A673 (cell line): ENCODE results near the gene SOX5. TPM values are rescaled to one million over a fixed set of nuclear protein-coding genes. Genes with fewer than 3 reads are reported as not detected.
A peak's percentile ranks its signal among the peaks of the same experiment; 100 is the strongest.

Experiments
- BruUV-seq: library from RNA; stranded (reverse); fragments of 400-500 nt; replicated peaks from 2 replicates; lab custom pipeline; 2021; lab: Mats Ljungman, UMichigan
- CTCF ChIA-PET: fragments of 300-600 bp; sonication (Branson Sonifier 250); formaldehyde crosslinking; loops from one replicate; lab custom pipeline; 2022; ENCODE audit warnings: antibody characterized with exemption; lab: Charles Lee
- POLR2A ChIA-PET: fragments of 300-600 bp; sonication (Branson Sonifier 250); formaldehyde crosslinking; loops from one replicate; lab custom pipeline; 2022; ENCODE audit warnings: antibody characterized with exemption; ENCODE audit not compliant: low non-redundant PET; lab: Charles Lee
- DNase-seq: peaks from one replicate; pipeline ENCODE4 v3.0.0-alpha.2; 2015; ENCODE audit warnings: low spot score
- H3K27ac ChIP-seq: fragments of 200-600 bp; sonication (generic); 2 replicates; pipeline ENCODE4 v1.5.1; 2016; ENCODE audit warnings: mixed run types, low read depth, mild to moderate bottlenecking, mixed read lengths, antibody characterized with exemption, low read length; ENCODE audit not compliant: poor library complexity, severe bottlenecking
- H3K27me3 ChIP-seq: fragments of 200-600 bp; sonication (generic); replicated peaks from 2 replicates; pipeline ENCODE4 v1.6.1; 2017; ENCODE audit warnings: mixed run types, low read depth, mild to moderate bottlenecking, mixed read lengths, antibody characterized with exemption, low read length; ENCODE audit not compliant: insufficient read depth, poor library complexity
- H3K36me3 ChIP-seq: fragments of 200-600 bp; sonication (generic); 2 replicates; pipeline ENCODE4 v1.6.1; 2016; ENCODE audit warnings: mixed run types, mild to moderate bottlenecking, mixed read lengths, antibody characterized with exemption, low read length; ENCODE audit not compliant: insufficient read depth, poor library complexity, severe bottlenecking
- H3K4me1 ChIP-seq: fragments of 200-600 bp; sonication (generic); 2 replicates; pipeline ENCODE4 v1.6.1; 2017; ENCODE audit warnings: mixed run types, mild to moderate bottlenecking, mixed read lengths, antibody characterized with exemption, low read length; ENCODE audit not compliant: insufficient read depth, poor library complexity, severe bottlenecking
- H3K4me3 ChIP-seq: fragments of 200-600 bp; sonication (generic); 2 replicates; pipeline ENCODE4 v1.5.1; 2016; ENCODE audit warnings: low read depth, mixed run types, mild to moderate bottlenecking, mixed read lengths, low read length; ENCODE audit not compliant: poor library complexity, severe bottlenecking
- H3K9me3 ChIP-seq: fragments of 200-600 bp; sonication (generic); 2 replicates; pipeline ENCODE4 v1.6.1; 2016; ENCODE audit warnings: mixed run types, low read depth, mild to moderate bottlenecking, mixed read lengths, antibody characterized with exemption, low read length; ENCODE audit not compliant: poor library complexity, severe bottlenecking
- EZH2 ChIP-seq: fragments of 200-600 bp; sonication (generic); IDR thresholded peaks from 2 replicates; pipeline ENCODE4 v1.6.1; 2017; ENCODE audit warnings: borderline replicate concordance, low read depth, mild to moderate bottlenecking, mixed read lengths, antibody characterized with exemption, low read length; ENCODE audit not compliant: poor library complexity, severe bottlenecking
- intact Hi-C: fragments of 100-400 bp; cut with micrococcal nuclease; formaldehyde crosslinking; loops from one replicate; pipeline ENCODE4 v1.10.0; 2022; ENCODE audit not compliant: unreplicated experiment
- total RNA-seq: library from RNA; stranded (reverse); gene quantifications from 2 replicates; pipeline ENCODE4 v1.2.3, GENCODE V29; 2021
- TF ChIP-seq, protein P1 (sequence below): fragments of 300-800, 200-600 bp; sonication (generic); conservative IDR thresholded peaks from 2 replicates; pipeline ENCODE4 v1.5.1; 2017; ENCODE audit warnings: low read depth, mild to moderate bottlenecking, antibody characterized with exemption, low read length, moderate library complexity, mixed read lengths

The SOX5 gene
- total RNA-seq, 1 experiment from 2014 or later, result 11.9 TPM

DNA sequence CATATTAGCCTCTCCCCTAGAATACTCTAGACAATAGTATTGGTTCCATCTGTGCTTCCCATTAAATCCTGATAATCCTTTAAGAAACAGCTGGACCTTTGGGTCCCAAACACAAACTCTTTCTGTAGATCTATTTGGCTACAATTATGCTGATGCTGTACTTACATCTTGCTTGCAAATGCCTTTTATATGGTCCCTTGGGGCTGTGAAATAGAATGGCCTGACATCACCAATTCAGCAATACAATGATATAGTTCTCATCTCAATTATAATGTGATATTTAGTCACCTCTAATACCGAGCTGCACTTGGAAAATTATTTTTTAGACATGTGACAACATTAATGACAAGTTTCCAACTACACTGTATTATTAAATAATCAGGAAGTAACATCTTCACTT lies 261.5 kb downstream of the SOX5 start:
- no peak overlapping the region for H3K27ac ChIP-seq
- no peak for DNase-seq
- ChIA-PET CTCF (no interaction called here), POLR2A (no interaction called here)
- BruUV-seq, result no TSS peak
- intact Hi-C loops, result no loop called here
- H3K4me3 ChIP-seq, result no peak overlapping the region
- no peak for TF ChIP-seq EZH2
- TF ChIP-seq, protein P1, sequence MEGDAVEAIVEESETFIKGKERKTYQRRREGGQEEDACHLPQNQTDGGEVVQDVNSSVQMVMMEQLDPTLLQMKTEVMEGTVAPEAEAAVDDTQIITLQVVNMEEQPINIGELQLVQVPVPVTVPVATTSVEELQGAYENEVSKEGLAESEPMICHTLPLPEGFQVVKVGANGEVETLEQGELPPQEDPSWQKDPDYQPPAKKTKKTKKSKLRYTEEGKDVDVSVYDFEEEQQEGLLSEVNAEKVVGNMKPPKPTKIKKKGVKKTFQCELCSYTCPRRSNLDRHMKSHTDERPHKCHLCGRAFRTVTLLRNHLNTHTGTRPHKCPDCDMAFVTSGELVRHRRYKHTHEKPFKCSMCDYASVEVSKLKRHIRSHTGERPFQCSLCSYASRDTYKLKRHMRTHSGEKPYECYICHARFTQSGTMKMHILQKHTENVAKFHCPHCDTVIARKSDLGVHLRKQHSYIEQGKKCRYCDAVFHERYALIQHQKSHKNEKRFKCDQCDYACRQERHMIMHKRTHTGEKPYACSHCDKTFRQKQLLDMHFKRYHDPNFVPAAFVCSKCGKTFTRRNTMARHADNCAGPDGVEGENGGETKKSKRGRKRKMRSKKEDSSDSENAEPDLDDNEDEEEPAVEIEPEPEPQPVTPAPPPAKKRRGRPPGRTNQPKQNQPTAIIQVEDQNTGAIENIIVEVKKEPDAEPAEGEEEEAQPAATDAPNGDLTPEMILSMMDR, result no peak
- H3K9me3 ChIP-seq, result no peaks in the 10 kb centered on the region
- H3K36me3 ChIP-seq, result no peaks in the 10 kb centered on the region
- peaks cover 13% of the 10 kb centered on the region for H3K4me1 ChIP-seq
- no peaks in the 10 kb centered on the region for H3K27me3 ChIP-seq

DNA sequence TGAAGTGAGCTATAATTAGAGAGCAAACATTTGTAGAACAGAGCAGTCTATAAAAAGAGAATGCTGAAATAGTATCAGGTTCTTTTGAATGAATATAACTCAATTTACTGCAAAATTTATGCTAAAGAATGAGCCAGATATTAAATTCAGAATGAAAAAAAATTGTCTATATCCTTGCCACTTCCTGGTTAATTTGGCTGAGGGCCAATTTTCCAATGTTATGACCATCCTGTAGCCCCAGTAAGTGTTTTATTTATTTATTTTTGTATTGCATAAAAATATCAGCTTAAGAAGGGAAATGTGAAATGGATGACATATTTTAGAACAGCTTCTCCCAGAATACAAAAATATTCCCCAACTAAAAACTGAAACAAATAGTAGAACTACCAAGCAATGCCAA lies 263.4 kb downstream of the SOX5 start:
- no TSS peak for BruUV-seq
- peak; percentile 12 for DNase-seq
- Histone ChIP-seq H3K36me3 (no peaks in the 10 kb centered on the region), H3K27ac (no peak overlapping the region), H3K27me3 (no peaks in the 10 kb centered on the region), H3K9me3 (no peaks in the 10 kb centered on the region), H3K4me3 (no peak overlapping the region), H3K4me1 (peaks cover 13% of the 10 kb centered on the region)
- intact Hi-C loops, result no loop called here
- POLR2A ChIA-PET, result no interaction called here
- TF ChIP-seq EZH2, result no peak
- TF ChIP-seq, protein P1, result no peak
- CTCF ChIA-PET, result no interaction called here

DNA sequence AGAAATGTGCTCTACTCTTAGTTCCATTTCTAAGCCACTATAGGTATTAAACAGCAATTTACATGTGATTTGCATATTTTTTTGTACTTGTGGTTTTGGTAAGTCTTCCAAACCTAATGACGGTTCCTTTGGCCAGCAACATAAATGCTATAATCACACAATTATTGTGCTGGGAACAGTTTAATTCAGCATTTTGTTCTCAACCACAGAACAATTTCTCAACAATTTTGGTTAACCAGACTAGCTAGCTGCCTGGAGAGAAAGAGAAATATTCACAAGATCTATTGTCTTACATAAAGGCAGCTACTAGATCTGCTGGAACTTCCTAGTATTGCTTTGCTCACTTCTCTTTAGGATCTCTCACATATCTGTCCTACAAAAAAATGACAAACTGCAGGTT lies 265.3 kb downstream of the SOX5 start:
- H3K9me3 ChIP-seq, result no peaks in the 10 kb centered on the region
- no peaks in the 10 kb centered on the region for H3K27me3 ChIP-seq
- POLR2A ChIA-PET, result no interaction called here
- DNase-seq, result peak; percentile 14
- H3K36me3 ChIP-seq, result no peaks in the 10 kb centered on the region
- H3K4me1 ChIP-seq, result peaks cover 13% of the 10 kb centered on the region
- CTCF ChIA-PET, result no interaction called here
- no peak for TF ChIP-seq EZH2
- TF ChIP-seq, protein P1, result no peak
- H3K4me3 ChIP-seq, result no peak overlapping the region
- H3K27ac ChIP-seq, result no peak overlapping the region
- intact Hi-C loops, result no loop called here
- BruUV-seq, result no TSS peak
